ENCODE data around the gene KLHL7.

Gene KLHL7

DNA sequence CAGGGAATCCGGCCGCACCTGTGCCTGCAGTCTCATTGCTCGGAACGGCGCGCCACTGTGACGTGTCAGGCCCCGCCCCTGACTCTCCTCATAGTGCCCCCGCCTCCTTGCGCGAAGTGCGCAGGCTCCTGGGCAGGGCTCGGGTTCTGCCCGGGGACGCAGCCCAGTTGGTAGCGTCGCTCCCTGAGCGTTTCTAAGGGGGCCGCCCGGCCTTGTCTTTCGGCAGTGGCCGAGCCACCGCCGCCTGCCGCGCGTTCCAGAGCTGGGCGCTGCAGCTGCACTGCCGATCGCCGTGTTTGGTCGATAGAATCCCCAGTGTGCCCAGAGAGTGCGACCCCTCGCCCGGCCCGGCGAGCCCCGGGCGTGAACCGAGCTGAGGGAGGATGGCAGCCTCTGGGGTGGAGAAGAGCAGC lies at the start of gene KLHL7:
Gene KLHL7 (plus strand): TSS at position 142 of the 413 bp plus-strand sequence. CDS start 242 bp downstream, at position 384.
- TF ChIP-seq BHLHE40 (IDR thresholded peaks at IDR 0.05; ENCODE audit: borderline replicate concordance) (no peak), L3MBTL2 (conservative IDR thresholded peaks at IDR 0.05) (0 out of 2 replicates have a peak, but pooled peaks have one; percentile 56), ELF4 (IDR thresholded peaks at IDR 0.05) (no peak; the same call in 1 of the 2 replicates), FOXA1 (IDR thresholded peaks at IDR 0.05) (no peak), FOXM1 (IDR thresholded peaks at IDR 0.05; ENCODE audit: borderline replicate concordance) (no peak), SP1 (IDR thresholded peaks at IDR 0.05) (no peak)
- CTCF ChIA-PET = interaction anchor here (0.6 to 2.0 kb wide), 7 partner anchors 11 to 381 kb away, joined by 3 to 12 read pairs (median 4); no protein-coding TSS in a partner anchor
- POLR2A ChIA-PET = interaction anchor here (0.9 to 3.4 kb wide), 13 partner anchors 8 to 168 kb away, joined by 3 to 28 read pairs (median 4); partner anchors contain the start of gene NUP42
- peak; percentile 94 for DNase-seq (ENCODE audit: extremely low spot score)

GRCh38 chr7:23058408-23059096 lies 47.0 kb upstream of the KLHL7 start:
- ChIA-PET POLR2A (no interaction called here), CTCF (interaction anchor here (1.0 to 2.1 kb wide), 2 partner anchors 8 to 252 kb away, joined by 3 to 4 read pairs; no protein-coding TSS in a partner anchor)
- no peak for DNase-seq (ENCODE audit: extremely low spot score)
- TF ChIP-seq, protein P1, sequence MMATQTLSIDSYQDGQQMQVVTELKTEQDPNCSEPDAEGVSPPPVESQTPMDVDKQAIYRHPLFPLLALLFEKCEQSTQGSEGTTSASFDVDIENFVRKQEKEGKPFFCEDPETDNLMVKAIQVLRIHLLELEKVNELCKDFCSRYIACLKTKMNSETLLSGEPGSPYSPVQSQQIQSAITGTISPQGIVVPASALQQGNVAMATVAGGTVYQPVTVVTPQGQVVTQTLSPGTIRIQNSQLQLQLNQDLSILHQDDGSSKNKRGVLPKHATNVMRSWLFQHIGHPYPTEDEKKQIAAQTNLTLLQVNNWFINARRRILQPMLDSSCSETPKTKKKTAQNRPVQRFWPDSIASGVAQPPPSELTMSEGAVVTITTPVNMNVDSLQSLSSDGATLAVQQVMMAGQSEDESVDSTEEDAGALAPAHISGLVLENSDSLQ (IDR thresholded peaks at IDR 0.05) = no peak

DNA sequence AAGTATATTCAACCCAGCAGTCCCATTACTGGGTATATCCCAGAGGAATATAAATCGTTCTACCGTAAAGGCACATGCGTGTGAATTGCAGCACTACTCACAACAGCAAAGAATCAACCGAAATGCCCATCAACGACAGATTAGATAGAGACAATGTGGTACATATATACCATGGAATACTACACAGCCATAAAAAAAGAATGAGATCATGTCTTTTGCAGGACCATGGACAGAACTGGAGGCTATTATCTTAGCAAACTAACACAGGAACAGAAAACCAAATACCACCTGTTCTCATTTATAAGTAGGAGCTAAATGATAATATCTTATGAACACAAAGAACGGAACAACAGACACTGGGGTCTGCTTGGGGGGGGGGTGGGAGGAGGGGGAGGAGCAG lies 44.3 kb upstream of the KLHL7 start:
- POLR2A ChIA-PET = no interaction called here
- CTCF ChIA-PET = no interaction called here
- no peak for DNase-seq (ENCODE audit: extremely low spot score)
- TF ChIP-seq HDGF (IDR thresholded peaks at IDR 0.05; ENCODE audit: borderline replicate concordance) (no peak), FOXM1 (IDR thresholded peaks at IDR 0.05; ENCODE audit: borderline replicate concordance) (no peak)

DNA sequence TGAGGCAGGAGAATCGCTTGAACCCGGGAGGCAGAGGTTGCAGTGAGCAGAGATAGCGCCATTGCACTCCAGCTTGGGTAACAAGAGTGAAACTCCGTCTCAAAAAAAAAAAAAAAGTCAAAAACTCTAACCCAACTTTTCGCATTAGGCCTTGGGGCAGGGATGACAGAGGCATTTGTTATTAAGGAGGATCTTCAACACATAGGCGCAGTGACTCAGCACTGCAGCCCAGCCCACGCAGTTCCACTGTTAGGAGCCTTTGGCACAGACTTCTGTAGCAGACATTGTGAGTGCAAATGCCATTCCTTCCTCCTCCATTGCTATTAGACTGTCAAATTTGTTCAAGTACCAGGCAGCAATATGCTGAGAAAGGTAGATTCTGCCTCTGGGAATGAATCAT lies 43.1 kb upstream of the KLHL7 start:
- DNase-seq (ENCODE audit: extremely low spot score) = no peak
- CTCF ChIA-PET = no interaction called here
- TF ChIP-seq HDGF (IDR thresholded peaks at IDR 0.05; ENCODE audit: borderline replicate concordance) (no peak), LEF1 (IDR thresholded peaks at IDR 0.05; ENCODE audit: borderline replicate concordance) (no peak), FOXM1 (IDR thresholded peaks at IDR 0.05; ENCODE audit: borderline replicate concordance) (no peak), SP1 (IDR thresholded peaks at IDR 0.05) (no peak), CTBP1 (IDR thresholded peaks at IDR 0.05; ENCODE audit: borderline replicate concordance) (no peak), SUZ12 (IDR thresholded peaks at IDR 0.05) (no peak), NFRKB (IDR thresholded peaks at IDR 0.05) (no peak), ZNF384 (IDR thresholded peaks at IDR 0.05) (no peak), L3MBTL2 (conservative IDR thresholded peaks at IDR 0.05) (no peak)
- POLR2A ChIA-PET = no interaction called here

GRCh38 chr7:23065974-23066373 lies 39.6 kb upstream of the KLHL7 start:
- DNase-seq (ENCODE audit: extremely low spot score) = no peak
- TF ChIP-seq L3MBTL2 (conservative IDR thresholded peaks at IDR 0.05) (no peak), TARDBP (IDR thresholded peaks at IDR 0.05) (no peak), SP1 (IDR thresholded peaks at IDR 0.05) (no peak), ZNF384 (IDR thresholded peaks at IDR 0.05) (no peak), HDGF (IDR thresholded peaks at IDR 0.05; ENCODE audit: borderline replicate concordance) (no peak), BHLHE40 (IDR thresholded peaks at IDR 0.05; ENCODE audit: borderline replicate concordance) (no peak), ARNT (IDR thresholded peaks at IDR 0.05) (no peak), ELF4 (IDR thresholded peaks at IDR 0.05) (no peak), FOXM1 (IDR thresholded peaks at IDR 0.05; ENCODE audit: borderline replicate concordance) (no peak), NFRKB (IDR thresholded peaks at IDR 0.05) (no peak), FOXA1 (IDR thresholded peaks at IDR 0.05) (no peak), SUZ12 (IDR thresholded peaks at IDR 0.05) (no peak), CTBP1 (IDR thresholded peaks at IDR 0.05; ENCODE audit: borderline replicate concordance) (no peak), LEF1 (IDR thresholded peaks at IDR 0.05; ENCODE audit: borderline replicate concordance) (no peak), FOXK2 (IDR thresholded peaks at IDR 0.05) (no peak)
- TF ChIP-seq, protein P1 (IDR thresholded peaks at IDR 0.05) = no peak
- CTCF ChIA-PET = no interaction called here

DNA sequence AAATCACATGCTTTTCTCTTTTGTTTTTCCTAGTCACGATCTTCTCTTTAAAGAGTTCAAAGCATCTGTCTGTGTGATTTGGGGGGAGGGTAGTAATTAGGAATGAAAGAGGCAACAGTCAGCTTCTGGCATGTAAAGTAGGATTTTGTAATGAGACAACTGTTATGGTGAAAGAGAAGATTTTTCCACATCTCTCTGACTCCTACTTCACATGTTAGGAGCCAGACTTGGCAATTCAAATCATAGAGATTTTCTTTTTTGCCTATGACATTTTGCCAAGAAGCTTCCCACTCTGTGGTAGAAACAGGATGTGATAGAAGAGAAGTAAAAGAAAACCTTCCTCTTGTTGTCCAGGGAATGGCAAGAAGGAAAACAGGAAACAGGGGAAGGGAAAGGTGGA lies 38.3 kb upstream of the KLHL7 start:
- CTCF ChIA-PET = no interaction called here
- POLR2A ChIA-PET = no interaction called here
- no peak for DNase-seq (ENCODE audit: extremely low spot score)
- no peak for TF ChIP-seq FOXA1 (IDR thresholded peaks at IDR 0.05)

More at GRCh38 chr7:23065974-23066373, 39.6 kb upstream of the KLHL7 start:
- POLR2A ChIA-PET = no interaction called here

DNA sequence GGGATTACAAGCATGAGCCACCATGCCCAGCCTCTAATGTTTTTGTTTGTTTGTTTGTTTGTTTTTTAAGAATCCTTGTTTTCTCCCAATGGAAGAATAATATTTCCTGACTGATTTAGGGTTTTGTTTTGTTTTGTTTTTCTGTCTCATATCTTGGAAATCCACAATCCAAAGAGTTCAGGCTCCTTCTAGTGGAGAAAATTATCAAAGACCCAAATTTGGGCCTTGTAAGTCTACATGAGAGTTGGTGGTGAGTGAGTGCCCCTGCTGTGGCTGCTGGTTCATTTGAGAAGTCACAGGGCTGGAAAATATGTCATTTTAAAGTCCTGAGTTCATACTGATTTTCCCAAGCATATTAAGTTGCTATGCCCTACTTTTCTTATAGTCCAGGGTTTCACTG lies 33.5 kb upstream of the KLHL7 start:
- CTCF ChIA-PET = interaction anchor here (0.6 kb wide), 1 partner anchor 1704 kb away, joined by 3 read pairs; no protein-coding TSS in a partner anchor
- POLR2A ChIA-PET = no interaction called here
- no peak for TF ChIP-seq SUZ12 (IDR thresholded peaks at IDR 0.05)
- no peak for TF ChIP-seq L3MBTL2 (conservative IDR thresholded peaks at IDR 0.05)
- no peak for TF ChIP-seq BHLHE40 (IDR thresholded peaks at IDR 0.05; ENCODE audit: borderline replicate concordance)
- no peak for TF ChIP-seq NFRKB (IDR thresholded peaks at IDR 0.05)
- TF ChIP-seq ELF4 (IDR thresholded peaks at IDR 0.05) = no peak
- no peak for TF ChIP-seq HDGF (IDR thresholded peaks at IDR 0.05; ENCODE audit: borderline replicate concordance)
- TF ChIP-seq TARDBP (IDR thresholded peaks at IDR 0.05) = no peak
- no peak for TF ChIP-seq FOXK2 (IDR thresholded peaks at IDR 0.05)
- peak; percentile 16 for DNase-seq (ENCODE audit: extremely low spot score)
